Activated T-cell treated with anti-CD3 and anti-CD28 coated beads, Interleukin-2, amount 50 U/mL, for 72 hours (primary cell): Measurements from ENCODE around the gene MET. TPM values are rescaled to one million over a fixed set of nuclear protein-coding genes. Genes with fewer than 3 reads are reported as not detected.

Experiments used
- ATAC-seq, 2 donors: fragments of 150-1000 bp; cut with Tn5 transposase; replicated peaks in 1 of 2; 2 replicates each; pipeline ENCODE4 v1.10.0; 2021; ENCODE audit warnings: moderate library complexity in 2 of 2, mild to moderate bottlenecking in 1 of 2
- DNase-seq, 2 donors: peaks; one replicate each; pipeline ENCODE4 v3.0.0; 2021 to 2022; ENCODE audit warnings: mixed read lengths in 1 of 2
- H3K27ac Mint-ChIP-seq: one replicate; pipeline ENCODE4 v1.8.0; 2022; ENCODE audit warnings: mild to moderate bottlenecking, moderate library complexity, mixed read lengths
- H3K27me3 Mint-ChIP-seq: one replicate; pipeline ENCODE4 v1.8.0; 2022; ENCODE audit warnings: low read depth, mixed read lengths
- H3K36me3 Mint-ChIP-seq, 2 donors: one replicate each; pipeline ENCODE4 v1.8.0; 2022; ENCODE audit warnings: mixed read lengths in 2 of 2, mild to moderate bottlenecking in 1 of 2; ENCODE audit not compliant: insufficient read depth in 2 of 2
- H3K4me1 Mint-ChIP-seq: one replicate; pipeline ENCODE4 v1.8.0; 2022; ENCODE audit warnings: low read depth, mixed read lengths
- H3K4me3 Mint-ChIP-seq, 2 donors: one replicate each; pipeline ENCODE4 v1.8.0; 2022; ENCODE audit warnings: mild to moderate bottlenecking in 2 of 2, mixed read lengths in 2 of 2, moderate library complexity in 2 of 2
- H3K9me3 Mint-ChIP-seq, 2 donors: one replicate each; pipeline ENCODE4 v1.8.0; 2022; ENCODE audit warnings: mixed read lengths in 2 of 2
- total RNA-seq, 2 donors: library from RNA; stranded (reverse); gene quantifications; one replicate each; pipeline ENCODE4 v1.2.3, GENCODE V29; 2022

MET gene
- total RNA-seq, 2 donors from 2014 or later = 2.4 TPM

DNA sequence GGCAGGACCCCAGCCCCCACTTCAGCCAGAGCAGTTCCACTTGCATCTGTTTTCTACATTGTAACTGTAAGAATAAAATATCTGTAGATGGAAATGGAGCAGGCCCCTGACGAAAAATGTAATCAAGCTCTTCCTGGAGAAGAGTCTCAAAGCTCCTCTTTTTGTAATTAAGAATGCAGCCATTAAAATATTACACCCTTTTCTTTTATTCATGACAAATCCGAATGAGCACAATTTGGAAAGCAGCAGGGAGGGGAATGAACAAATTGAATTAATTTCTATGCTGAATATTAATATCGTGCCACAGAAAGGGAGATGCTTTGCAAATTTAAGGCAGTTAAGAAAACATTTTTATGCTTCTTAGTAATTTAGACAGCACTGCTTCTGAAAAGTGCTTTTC lies 165.6 kb downstream of the MET start:
- peaks cover 16% of the 10 kb centered on the region for H3K27me3 Mint-ChIP-seq
- H3K36me3 Mint-ChIP-seq = no peaks in the 10 kb centered on the region
- ATAC-seq = no peak
- no peak for DNase-seq
- H3K4me3 Mint-ChIP-seq = no peak overlapping the region
- no peaks in the 10 kb centered on the region for H3K4me1 Mint-ChIP-seq
- no peak overlapping the region for H3K27ac Mint-ChIP-seq
- no peaks in the 10 kb centered on the region for H3K9me3 Mint-ChIP-seq

DNA sequence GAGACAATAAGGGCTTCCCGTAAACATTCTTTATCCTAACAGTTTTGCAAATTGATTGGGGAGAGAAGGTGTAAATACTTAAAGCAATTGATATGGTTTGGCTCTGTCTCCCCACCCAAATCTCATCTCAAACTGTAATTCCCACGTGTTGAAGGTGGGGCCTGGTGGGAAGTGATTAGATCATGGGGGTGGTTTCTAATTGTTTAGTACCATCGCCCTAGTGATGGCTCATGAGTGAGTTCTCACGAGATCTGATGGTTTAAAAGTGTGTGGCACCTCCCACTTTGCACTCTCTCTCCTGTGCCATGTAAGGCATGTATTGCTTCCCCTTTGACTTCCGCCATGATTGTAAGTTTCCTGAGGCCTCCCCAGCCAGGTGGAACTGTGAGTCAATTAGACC lies 168.3 kb downstream of the MET start:
- ATAC-seq (no peak), DNase-seq (no peak)
- no peaks in the 10 kb centered on the region for H3K4me1 Mint-ChIP-seq
- peaks cover 32% of the 10 kb centered on the region for H3K27me3 Mint-ChIP-seq
- H3K9me3 Mint-ChIP-seq = no peaks in the 10 kb centered on the region
- H3K36me3 Mint-ChIP-seq = no peaks in the 10 kb centered on the region
- no peak overlapping the region for H3K27ac Mint-ChIP-seq
- H3K4me3 Mint-ChIP-seq = no peak overlapping the region

DNA sequence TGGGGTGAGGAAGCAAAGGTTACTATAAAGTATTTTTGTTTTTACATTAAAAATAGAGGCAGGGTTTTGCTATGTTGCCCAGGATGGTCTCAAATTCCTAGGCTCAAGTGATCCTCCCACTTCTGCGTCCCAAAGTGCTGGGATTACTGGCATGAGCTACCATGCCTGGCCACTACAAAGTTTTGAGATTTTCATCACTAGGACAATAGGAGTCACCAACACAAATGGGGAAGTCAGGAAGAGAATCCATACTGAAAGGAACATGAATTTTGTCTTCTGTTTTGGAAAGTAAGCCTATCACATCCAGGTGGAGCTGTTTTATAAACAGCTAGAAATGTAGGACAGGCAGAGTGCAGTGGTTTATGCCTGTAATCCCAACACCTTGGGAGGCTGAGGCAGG lies 170.4 kb downstream of the MET start:
- Mint-ChIP-seq H3K27me3 (peaks cover 27% of the 10 kb centered on the region), H3K9me3 (no peaks in the 10 kb centered on the region), H3K4me3 (no peak overlapping the region), H3K4me1 (no peaks in the 10 kb centered on the region), H3K36me3 (no peaks in the 10 kb centered on the region), H3K27ac (no peak overlapping the region)
- ATAC-seq = no peak
- DNase-seq = no peak

DNA sequence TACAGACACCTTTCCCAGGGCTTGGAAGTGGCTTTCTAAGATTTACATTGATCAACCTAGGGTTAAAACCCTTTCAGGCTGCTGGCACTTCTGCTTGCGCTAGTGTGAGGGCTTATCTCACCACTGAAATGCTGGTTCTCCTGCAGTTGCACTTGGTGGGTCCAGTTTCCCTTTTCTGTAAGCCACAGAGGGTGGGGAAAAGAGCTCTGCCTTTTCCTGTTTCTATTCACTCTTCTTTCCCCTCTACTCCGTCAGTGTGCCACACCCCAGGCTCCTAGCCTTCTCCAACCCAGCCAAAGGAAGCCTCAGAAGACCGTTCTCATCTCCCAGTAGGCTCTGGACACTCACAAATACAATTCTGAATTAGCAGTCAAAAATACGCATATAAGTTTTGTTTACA lies 171.4 kb downstream of the MET start:
- Mint-ChIP-seq H3K36me3 (no peaks in the 10 kb centered on the region), H3K27ac (no peak overlapping the region), H3K4me1 (no peaks in the 10 kb centered on the region), H3K27me3 (peaks cover 27% of the 10 kb centered on the region), H3K4me3 (no peak overlapping the region), H3K9me3 (no peaks in the 10 kb centered on the region)
- no peak for ATAC-seq
- DNase-seq = no peak

Other genes with a start within 250 kb of the MET start
- not detected for gene CAV2, start 172.5 kb upstream of the MET start, total RNA-seq
- 1 to 10 TPM in 1 of 2 donors, under 1 TPM in 1; 0.25 to 2.7 TPM for gene CAV1, start 147.2 kb upstream of the MET start, total RNA-seq
- gene CAPZA2, start 190.4 kb downstream of the MET start, total RNA-seq = 100 to 1,000 TPM; 128 to 144 TPM